MM.1S (cell line): ENCODE results near the gene STMP1.

ENCODE experiments used
- DNase-seq: peaks from one replicate; pipeline ENCODE4 v3.0.0-alpha.2; 2015
- H2AFZ ChIP-seq: fragments of 300-600 bp; sonication (generic); 2 replicates; pipeline ENCODE4 v1.6.0; 2016; ENCODE audit warnings: antibody characterized with exemption, low read length
- H3F3A ChIP-seq: fragments of 300-600 bp; sonication (generic); 2 replicates; pipeline ENCODE4 v1.6.1; 2016; ENCODE audit warnings: mild to moderate bottlenecking, antibody characterized with exemption, low read length, moderate library complexity, mixed read lengths; ENCODE audit not compliant: insufficient read depth
- H3K27ac ChIP-seq: fragments of 300-600 bp; sonication (generic); 2 replicates; pipeline ENCODE4 v1.5.1; 2016; ENCODE audit warnings: mild to moderate bottlenecking, low read length
- H3K27me3 ChIP-seq: fragments of 300-600 bp; sonication (generic); replicated peaks from 2 replicates; pipeline ENCODE4 v1.6.0; 2016; ENCODE audit warnings: low read length; ENCODE audit not compliant: insufficient read depth
- H3K36me3 ChIP-seq: fragments of 300-600 bp; sonication (generic); replicated peaks from 2 replicates; pipeline ENCODE4 v1.6.1; 2016; ENCODE audit warnings: mild to moderate bottlenecking, low read length, mixed read lengths; ENCODE audit not compliant: insufficient read depth
- H3K4me1 ChIP-seq: fragments of 300-600 bp; sonication (generic); 2 replicates; pipeline ENCODE4 v1.6.1; 2016; ENCODE audit warnings: low read length, mixed read lengths
- H3K4me2 ChIP-seq: fragments of 300-600 bp; sonication (generic); 2 replicates; pipeline ENCODE4 v1.6.0; 2016; ENCODE audit warnings: low read depth, low read length
- H3K4me3 ChIP-seq: fragments of 300-600 bp; sonication (generic); 2 replicates; pipeline ENCODE4 v1.5.1; 2016; ENCODE audit warnings: low read length, mixed read lengths
- H3K79me2 ChIP-seq: fragments of 300-600 bp; sonication (generic); 2 replicates; pipeline ENCODE4 v1.6.1; 2016; ENCODE audit warnings: mixed run types, low read length, mixed read lengths
- H3K9ac ChIP-seq: fragments of 300-600 bp; sonication (generic); 2 replicates; pipeline ENCODE4 v1.6.1; 2016; ENCODE audit warnings: low read length, mixed read lengths
- H3K9me2 ChIP-seq: fragments of 300-600 bp; sonication (generic); replicated peaks from 2 replicates; pipeline ENCODE4 v1.6.1; 2016; ENCODE audit warnings: mild to moderate bottlenecking, low read length, mixed read lengths; ENCODE audit not compliant: insufficient read depth
- H3K9me3 ChIP-seq: fragments of 300-600 bp; sonication (generic); replicated peaks from 2 replicates; pipeline ENCODE4 v1.6.1; 2016; ENCODE audit warnings: mild to moderate bottlenecking, low read length, mixed read lengths; ENCODE audit not compliant: insufficient read depth
- H4K20me1 ChIP-seq: fragments of 300-600 bp; sonication (generic); 2 replicates; pipeline ENCODE4 v1.6.1; 2016; ENCODE audit warnings: mild to moderate bottlenecking, low read length, moderate library complexity, mixed read lengths; ENCODE audit not compliant: insufficient read depth
- EZH2 ChIP-seq: fragments of 300-600 bp; sonication (generic); optimal IDR thresholded peaks from 2 replicates; pipeline ENCODE3; 2017; ENCODE audit warnings: low read depth, mild to moderate bottlenecking, antibody characterized with exemption, low read length, mixed read lengths
- EZH2phosphoT487 ChIP-seq: fragments of 300-600 bp; sonication (generic); IDR thresholded peaks from 2 replicates; pipeline ENCODE4 v1.6.1; 2018; ENCODE audit warnings: antibody characterized with exemption, low read length
- TF ChIP-seq, protein P1 (sequence below): fragments of 300-600 bp; sonication (generic); IDR thresholded peaks from 2 replicates; pipeline ENCODE4 v1.5.1; 2016; ENCODE audit warnings: antibody characterized with exemption, low read length, mixed read lengths

The STMP1 gene

DNA sequence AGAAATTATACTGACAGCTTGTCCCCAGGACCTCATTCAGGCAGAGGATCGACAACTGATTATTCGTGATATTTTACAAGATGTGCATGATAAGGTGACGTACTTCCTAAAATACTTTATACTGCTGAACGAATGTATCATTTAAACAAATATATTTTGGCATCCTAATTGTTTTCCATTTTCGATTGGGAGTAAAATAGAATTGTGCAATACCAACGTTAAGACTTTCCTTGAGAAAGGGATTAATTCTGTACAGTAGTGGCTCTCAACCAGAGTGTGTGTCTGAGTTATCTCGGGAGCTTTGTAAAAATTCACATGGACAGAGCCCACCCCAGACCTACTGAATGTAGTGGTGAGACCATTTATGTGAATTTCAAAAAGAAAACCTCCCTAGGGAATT is 43.8 kb upstream of the STMP1 start:
- no peak overlapping the region for H3K4me2 ChIP-seq
- H3K4me1 ChIP-seq, result no peaks in the 10 kb centered on the region

DNA sequence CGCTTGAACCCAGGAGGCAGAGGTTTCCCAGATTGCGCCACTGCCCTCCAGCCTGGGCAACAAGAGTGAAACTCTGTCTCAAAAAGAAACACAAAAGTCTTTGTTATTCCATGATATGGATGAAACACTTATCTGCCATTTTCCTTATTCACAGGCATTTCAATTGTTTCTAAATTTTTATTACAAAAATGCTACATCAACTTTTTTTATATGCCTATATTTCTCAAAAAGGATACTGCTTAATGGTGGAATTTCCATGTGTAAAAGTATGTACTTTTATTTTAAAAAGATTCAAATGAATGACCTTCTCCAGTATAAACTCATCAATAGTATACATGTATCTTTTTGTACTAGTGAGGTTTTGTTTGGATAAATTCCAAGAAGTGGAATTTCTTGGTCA is 41.9 kb upstream of the STMP1 start:
- H3K9ac ChIP-seq, result no peak overlapping the region
- H3K4me3 ChIP-seq, result no peak overlapping the region
- H3F3A ChIP-seq, result no peaks in the 10 kb centered on the region
- H3K27ac ChIP-seq, result no peak overlapping the region
- H2AFZ ChIP-seq, result no peak overlapping the region
- no peaks in the 10 kb centered on the region for H3K4me1 ChIP-seq
- no peak for DNase-seq
- H3K79me2 ChIP-seq, result no peaks in the 10 kb centered on the region
- H4K20me1 ChIP-seq, result no peaks in the 10 kb centered on the region
- no peaks in the 10 kb centered on the region for H3K9me2 ChIP-seq
- no peaks in the 10 kb centered on the region for H3K27me3 ChIP-seq
- no peaks in the 10 kb centered on the region for H3K9me3 ChIP-seq
- no peak for TF ChIP-seq EZH2
- TF ChIP-seq, protein P1, sequence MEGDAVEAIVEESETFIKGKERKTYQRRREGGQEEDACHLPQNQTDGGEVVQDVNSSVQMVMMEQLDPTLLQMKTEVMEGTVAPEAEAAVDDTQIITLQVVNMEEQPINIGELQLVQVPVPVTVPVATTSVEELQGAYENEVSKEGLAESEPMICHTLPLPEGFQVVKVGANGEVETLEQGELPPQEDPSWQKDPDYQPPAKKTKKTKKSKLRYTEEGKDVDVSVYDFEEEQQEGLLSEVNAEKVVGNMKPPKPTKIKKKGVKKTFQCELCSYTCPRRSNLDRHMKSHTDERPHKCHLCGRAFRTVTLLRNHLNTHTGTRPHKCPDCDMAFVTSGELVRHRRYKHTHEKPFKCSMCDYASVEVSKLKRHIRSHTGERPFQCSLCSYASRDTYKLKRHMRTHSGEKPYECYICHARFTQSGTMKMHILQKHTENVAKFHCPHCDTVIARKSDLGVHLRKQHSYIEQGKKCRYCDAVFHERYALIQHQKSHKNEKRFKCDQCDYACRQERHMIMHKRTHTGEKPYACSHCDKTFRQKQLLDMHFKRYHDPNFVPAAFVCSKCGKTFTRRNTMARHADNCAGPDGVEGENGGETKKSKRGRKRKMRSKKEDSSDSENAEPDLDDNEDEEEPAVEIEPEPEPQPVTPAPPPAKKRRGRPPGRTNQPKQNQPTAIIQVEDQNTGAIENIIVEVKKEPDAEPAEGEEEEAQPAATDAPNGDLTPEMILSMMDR, result no peak
- no peak for TF ChIP-seq EZH2phosphoT487
- peaks cover 18% of the 10 kb centered on the region for H3K36me3 ChIP-seq
- no peak overlapping the region for H3K4me2 ChIP-seq

More for the DNA sequence above, 43.8 kb upstream of the STMP1 start:
- Histone ChIP-seq H3K4me3 (no peak overlapping the region), H3K36me3 (peaks cover 20% of the 10 kb centered on the region), H4K20me1 (no peaks in the 10 kb centered on the region), H3K27me3 (no peaks in the 10 kb centered on the region), H2AFZ (no peak overlapping the region), H3K9ac (no peak overlapping the region), H3K9me3 (no peaks in the 10 kb centered on the region), H3K79me2 (no peaks in the 10 kb centered on the region), H3K9me2 (no peaks in the 10 kb centered on the region), H3F3A (no peaks in the 10 kb centered on the region), H3K27ac (no peak overlapping the region)
- TF ChIP-seq, protein P1, result no peak
- no peak for TF ChIP-seq EZH2
- no peak for DNase-seq

DNA sequence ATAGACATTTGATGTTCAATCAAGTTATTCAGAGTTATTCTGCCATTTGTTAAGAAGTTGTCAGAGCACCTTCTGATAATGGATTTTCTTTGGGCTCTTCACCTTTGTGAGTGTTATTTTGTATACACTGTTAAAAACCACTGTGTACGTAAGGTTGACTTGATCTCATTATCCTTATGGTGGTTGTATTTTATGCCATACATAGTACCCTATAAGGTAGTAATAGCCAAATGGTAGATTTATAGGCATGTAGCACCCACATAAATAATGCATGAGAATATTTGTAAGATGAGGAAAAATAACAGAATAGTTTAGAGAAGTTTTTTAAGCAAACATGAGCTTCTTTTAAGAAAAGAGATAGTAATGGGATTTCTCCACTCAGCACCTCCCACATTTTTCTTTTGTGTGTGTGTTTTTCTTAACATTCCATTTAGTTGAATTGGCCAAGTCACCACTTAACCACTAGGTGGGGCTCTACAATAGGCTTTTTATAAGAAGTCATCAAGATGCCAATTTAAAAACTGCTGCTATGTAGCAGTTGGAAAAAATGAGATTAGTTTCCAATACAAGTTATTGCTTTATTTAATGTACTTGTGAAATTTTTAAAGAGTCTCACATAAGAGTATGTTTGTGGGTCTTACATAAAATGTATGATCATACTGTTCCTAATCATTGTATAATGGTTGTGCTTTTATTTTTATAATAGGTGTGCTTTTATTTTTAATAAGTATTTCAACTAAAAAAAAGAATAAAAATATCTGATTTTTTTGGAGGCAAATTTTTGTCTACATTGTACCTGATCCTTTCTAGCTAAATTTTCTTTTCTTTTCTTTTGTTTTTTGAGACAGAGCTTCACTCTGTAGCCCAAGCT is 41.1 kb upstream of the STMP1 start:
- H3K79me2 ChIP-seq, result no peaks in the 10 kb centered on the region
- H3K4me1 ChIP-seq, result peaks cover 5% of the 10 kb centered on the region; the same call in 1 of the 2 replicates
- no peaks in the 10 kb centered on the region for H4K20me1 ChIP-seq
- H3K9ac ChIP-seq, result no peak overlapping the region
- no peaks in the 10 kb centered on the region for H3K27me3 ChIP-seq
- no peak overlapping the region for H3K4me3 ChIP-seq
- no peak overlapping the region for H3K27ac ChIP-seq
- H3K4me2 ChIP-seq, result no peak overlapping the region
- no peaks in the 10 kb centered on the region for H3K9me3 ChIP-seq
- H2AFZ ChIP-seq, result no peak overlapping the region
- DNase-seq, result peak; percentile 65
- no peak for TF ChIP-seq EZH2phosphoT487
- TF ChIP-seq, protein P1, result peak; percentile 97
- TF ChIP-seq EZH2, result no peak
- no peaks in the 10 kb centered on the region for H3F3A ChIP-seq
- H3K9me2 ChIP-seq, result no peaks in the 10 kb centered on the region
- H3K36me3 ChIP-seq, result peaks cover 12% of the 10 kb centered on the region
